ENCODE results near the gene NGF.

Gene NGF

DNA sequence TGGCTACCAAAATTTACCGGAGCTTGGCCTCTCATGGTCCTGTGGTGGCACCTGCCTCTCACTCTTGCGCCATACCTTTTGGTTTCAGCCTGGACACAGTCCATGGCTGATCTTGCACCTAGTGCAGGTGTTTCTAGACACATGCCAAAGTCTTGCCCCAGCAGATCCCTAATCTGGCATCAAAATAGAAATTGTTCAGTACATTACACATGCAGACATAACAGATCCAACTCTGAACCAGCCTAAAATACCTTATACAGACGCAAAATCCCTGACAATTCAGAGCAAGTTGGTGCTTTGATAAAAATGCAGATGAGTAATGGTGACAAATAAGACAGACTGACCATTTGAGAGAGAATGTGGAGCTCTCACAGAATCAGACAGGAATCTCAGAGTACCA lies 44.1 kb downstream of the NGF start:
- DNase-seq (ENCODE audit: low read depth) = no peak
- no peak overlapping the region for H3K4me3 ChIP-seq (ENCODE audit: low read depth, low read length)
- TF ChIP-seq, protein P1, sequence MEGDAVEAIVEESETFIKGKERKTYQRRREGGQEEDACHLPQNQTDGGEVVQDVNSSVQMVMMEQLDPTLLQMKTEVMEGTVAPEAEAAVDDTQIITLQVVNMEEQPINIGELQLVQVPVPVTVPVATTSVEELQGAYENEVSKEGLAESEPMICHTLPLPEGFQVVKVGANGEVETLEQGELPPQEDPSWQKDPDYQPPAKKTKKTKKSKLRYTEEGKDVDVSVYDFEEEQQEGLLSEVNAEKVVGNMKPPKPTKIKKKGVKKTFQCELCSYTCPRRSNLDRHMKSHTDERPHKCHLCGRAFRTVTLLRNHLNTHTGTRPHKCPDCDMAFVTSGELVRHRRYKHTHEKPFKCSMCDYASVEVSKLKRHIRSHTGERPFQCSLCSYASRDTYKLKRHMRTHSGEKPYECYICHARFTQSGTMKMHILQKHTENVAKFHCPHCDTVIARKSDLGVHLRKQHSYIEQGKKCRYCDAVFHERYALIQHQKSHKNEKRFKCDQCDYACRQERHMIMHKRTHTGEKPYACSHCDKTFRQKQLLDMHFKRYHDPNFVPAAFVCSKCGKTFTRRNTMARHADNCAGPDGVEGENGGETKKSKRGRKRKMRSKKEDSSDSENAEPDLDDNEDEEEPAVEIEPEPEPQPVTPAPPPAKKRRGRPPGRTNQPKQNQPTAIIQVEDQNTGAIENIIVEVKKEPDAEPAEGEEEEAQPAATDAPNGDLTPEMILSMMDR (IDR thresholded peaks at IDR 0.05; ENCODE audit: low read depth, low read length, missing control alignments) = no peak

DNA sequence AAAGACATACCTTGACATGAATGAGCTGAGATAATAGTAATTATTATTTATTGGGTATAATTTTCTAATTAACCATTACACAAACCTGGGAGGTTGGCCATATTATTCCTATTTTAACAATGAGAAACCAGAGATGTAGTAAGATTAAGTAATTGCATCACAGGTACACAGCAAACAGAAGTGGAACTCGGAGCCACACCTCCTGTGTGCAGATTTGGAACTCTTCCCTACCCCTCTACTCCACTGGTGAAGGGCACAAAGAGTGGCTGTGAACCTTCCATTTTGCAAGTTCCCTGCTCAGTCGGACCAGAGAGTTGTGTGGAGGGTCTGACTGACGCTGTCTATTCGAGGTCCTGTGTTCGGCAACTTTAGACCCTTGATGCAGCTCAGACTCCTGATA lies 45.0 kb downstream of the NGF start:
- H3K4me3 ChIP-seq (ENCODE audit: low read depth, low read length) = no peak overlapping the region
- DNase-seq (ENCODE audit: low read depth) = no peak
- TF ChIP-seq, protein P1 (IDR thresholded peaks at IDR 0.05; ENCODE audit: low read depth, low read length, missing control alignments) = no peak

DNA sequence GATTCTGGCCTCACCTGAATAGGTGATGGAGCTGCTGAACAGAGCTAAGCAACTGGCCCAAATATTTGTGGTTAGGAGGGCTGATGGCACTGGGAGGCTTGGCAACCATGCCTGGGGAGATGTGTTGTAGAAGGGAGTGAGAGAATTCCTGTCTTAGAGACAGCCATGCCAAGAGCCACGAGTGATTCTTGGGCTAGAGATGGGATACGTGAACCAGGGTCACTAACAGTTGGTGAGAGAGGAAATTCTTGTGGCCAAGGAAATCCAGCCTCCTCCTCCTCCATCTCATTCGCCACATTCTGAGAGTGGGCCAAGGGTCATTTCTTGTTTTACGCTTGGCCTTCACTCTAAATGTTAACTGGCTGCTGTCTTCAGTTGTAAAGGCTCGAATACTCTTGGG lies 46.3 kb downstream of the NGF start:
- no peak for DNase-seq (ENCODE audit: low read depth)
- no peak overlapping the region for H3K4me3 ChIP-seq (ENCODE audit: low read depth, low read length)
- TF ChIP-seq, protein P1 (IDR thresholded peaks at IDR 0.05; ENCODE audit: low read depth, low read length, missing control alignments) = no peak

DNA sequence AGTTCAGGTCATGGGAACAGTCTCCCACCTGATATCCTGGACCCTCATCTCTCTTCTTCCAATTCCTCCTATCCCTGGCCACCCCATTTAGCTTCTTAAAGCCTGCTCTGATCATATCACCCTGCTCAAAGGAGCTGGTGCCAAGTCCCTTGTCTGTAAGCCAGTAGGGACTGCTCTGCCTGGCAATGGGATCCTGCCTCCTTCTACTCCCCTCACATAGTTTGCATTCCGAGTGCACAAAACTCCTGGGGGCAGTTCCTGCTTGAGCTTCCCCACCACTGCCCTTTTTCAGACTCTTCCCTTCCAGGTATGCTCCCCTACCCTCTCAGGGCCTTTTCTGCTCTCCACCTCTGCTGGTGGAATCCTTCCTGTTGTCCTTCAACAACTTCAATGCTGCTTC lies 48.1 kb downstream of the NGF start:
- no peak for DNase-seq (ENCODE audit: low read depth)
- TF ChIP-seq, protein P1 (IDR thresholded peaks at IDR 0.05; ENCODE audit: low read depth, low read length, missing control alignments) = no peak
- no peak overlapping the region for H3K4me3 ChIP-seq (ENCODE audit: low read depth, low read length)

DNA sequence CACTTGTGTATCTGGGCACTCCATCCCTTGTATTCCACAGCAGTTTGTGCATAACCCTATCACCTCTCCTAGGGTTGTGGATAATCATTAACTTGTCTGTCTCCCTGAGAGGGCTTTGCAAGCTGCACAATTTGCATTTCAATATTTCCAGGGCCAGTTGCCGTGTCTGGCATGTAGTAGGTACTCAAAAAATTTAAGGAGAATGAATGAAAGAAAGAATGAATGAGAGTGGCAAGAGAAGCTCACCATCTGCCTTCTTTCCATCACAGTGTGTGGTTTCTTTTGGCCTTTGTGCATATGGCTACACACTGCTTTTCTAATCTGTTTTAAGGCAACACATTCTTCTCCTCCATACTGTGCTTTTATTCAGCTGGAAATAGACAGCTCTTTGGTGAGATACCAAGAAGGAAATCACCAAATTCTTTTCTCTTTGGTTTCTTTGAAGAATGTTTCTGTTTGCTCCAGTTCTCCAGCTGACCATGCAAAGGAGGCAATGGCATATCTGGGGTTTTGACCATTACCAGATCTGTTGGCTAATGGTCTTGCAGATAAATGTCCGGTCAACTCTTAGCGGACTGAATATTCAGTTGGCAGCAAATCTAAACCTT lies 49.4 kb downstream of the NGF start:
- DNase-seq (ENCODE audit: low read depth) = no peak
- TF ChIP-seq, protein P1 (IDR thresholded peaks at IDR 0.05; ENCODE audit: low read depth, low read length, missing control alignments) = no peak
- no peak overlapping the region for H3K4me3 ChIP-seq (ENCODE audit: low read depth, low read length)

DNA sequence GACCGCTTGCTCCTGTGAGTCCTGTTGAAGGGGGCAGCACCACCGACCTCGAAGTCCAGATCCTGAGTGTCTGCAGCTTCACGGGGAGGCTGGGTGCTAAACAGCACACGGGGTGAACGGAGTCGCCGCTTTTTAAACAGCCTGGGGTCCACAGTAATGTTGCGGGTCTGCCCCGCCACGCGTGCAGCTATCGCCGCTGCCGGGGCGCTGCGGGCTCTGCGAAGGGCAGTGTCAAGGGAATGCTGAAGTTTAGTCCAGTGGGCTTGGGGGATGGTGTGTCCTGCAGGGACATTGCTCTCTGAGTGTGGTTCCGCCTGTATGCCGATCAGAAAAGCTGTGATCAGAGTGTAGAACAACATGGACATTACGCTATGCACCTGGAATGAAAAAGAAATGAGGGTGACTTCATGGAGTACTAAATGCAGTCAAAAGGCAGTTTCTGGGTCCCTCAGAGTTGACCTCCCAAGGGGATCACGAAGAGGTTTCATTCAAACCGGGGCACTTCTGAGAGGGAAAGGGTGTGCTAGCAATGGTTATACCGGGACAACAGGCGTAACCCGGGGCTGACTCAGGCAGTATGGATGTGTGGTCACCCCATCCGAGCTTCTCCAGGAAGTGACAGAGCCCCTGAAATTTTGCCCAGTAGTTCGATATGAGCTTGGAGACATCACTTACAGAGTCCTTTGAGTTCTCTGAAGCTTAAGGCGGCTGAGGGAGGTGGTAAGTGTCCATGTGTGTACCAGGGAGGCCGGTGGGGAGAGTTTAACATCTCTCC lies 51.4 kb downstream of the NGF start:
- H3K4me3 ChIP-seq (ENCODE audit: low read depth, low read length) = no peak overlapping the region
- DNase-seq (ENCODE audit: low read depth) = no peak
- TF ChIP-seq, protein P1 (IDR thresholded peaks at IDR 0.05; ENCODE audit: low read depth, low read length, missing control alignments) = no peak

DNA sequence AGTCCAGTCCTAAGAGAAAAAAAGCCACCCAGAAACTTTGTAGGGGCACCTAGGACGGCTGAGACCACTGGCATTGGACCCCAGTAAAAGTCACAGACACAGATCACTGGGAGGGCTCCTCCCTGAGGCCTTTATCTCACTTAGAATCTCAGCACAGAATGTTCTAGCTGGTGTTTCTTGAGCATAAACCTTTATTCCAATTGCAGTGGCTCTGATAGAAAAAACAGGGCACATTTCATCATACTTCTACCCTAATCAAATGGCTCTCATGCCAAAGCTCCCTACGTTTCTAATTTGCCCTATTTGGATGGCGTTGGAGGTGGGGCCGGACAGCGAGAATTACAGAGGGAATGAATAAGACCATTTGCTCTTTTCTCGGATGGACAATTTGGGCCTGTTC lies 53.8 kb downstream of the NGF start:
- TF ChIP-seq, protein P1 (IDR thresholded peaks at IDR 0.05; ENCODE audit: low read depth, low read length, missing control alignments) = no peak
- DNase-seq (ENCODE audit: low read depth) = no peak
- no peak overlapping the region for H3K4me3 ChIP-seq (ENCODE audit: low read depth, low read length)

Measured in GM12864 (cell line).